Hepatic stellate cell (primary cell): Measurements from ENCODE around the gene MFSD11.
"Not testable (repeated sequence)": the region's sequence is repeated elsewhere in the genome, so short reads cannot be mapped to it uniquely, and the experiment has no call there.

Experiments
- DNase-seq: peaks from one replicate; pipeline ENCODE4 v3.0.0; 2011; ENCODE audit warnings: low spot score

The MFSD11 gene

GRCh38 chr17:76709077-76709950 is 28.6 kb upstream of the MFSD11 start:
- peak; percentile 97 for DNase-seq

DNA sequence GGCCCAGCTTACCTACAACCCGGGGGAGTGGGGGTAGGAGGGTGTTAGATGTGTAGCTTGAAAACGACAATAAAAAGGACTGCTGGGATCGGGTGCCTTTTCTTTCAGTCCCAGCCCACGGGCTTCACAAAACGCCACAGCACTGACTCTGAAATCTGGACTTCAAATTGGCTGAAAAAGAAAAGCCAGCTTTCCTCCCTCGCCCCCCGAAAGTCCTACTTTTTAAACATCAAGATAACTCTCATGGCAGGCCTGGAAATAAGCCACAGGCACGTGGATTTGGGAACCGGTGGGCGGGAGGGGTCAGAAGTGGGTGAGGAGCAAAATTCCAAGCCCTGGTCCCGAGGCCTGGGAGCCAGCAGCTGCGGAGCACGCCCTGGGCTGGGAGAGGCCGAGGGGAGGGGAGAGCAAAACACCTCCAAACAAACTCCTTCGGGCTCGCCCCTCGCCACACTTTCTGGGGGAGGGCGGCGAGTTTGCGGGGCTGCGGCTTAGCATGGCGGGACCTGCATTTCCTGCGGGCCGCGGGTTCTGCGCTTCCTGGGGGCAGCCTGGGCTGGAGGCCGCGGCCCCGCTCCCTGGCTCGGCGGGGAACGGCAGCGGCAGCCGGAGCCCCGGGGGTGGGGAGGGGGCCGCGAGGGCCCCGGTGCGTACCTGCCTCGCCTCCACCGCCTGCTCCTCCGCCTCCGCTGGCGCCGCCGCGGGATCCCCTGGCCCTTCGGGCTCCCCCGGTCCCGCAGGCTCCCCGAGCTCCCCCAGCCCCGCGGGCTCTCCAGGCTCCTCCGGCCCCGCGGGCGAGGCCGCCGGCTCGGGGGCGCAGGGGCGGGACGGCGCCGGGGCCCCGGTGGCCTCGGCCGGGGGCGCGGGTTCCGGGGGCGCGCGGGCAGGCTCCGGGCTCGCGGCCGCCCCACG is 27.7 kb upstream of the MFSD11 start:
- DNase-seq, result not testable (repeated sequence)

DNA sequence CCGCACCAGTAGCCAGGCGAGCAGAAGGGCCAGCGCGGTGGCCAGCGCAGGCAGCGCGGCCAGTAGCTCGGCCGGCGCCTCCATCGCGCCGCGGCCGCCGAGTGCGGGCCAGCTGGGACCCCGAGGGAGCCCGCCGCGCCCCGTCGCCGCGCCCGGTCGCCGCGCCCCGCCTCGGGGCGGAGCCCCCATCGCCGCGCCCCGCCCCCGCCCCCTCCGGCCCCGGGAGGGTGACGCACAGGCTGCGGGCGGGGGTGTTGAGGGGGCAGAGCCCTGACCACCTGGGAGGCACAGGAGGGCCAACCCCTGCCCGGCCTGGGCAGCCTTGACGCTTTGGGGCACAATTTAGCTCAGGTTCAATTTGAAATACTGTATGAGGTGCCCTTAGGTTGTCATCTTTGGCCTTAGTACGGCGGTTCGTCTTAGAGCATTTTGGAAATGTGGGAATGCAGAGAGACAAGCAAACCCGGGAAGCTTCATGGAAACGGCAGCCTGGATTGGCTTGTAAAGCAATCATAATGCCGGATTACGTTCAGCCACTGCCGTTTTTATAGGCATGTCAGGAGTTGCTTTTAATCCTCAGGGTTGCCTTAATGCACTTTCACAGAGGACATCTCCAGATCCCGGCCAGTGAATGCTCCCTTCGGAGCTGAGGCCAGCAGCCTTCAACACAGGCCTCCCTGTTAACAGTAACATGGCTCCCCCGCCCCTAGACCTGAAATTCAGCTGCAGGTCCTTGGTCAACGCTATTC is 26.9 kb upstream of the MFSD11 start, which contains the start of gene MXRA7:
TSS of gene MXRA7 (minus strand) at position 103 of the 749 bp plus-strand sequence. CDS start at position 84, 19 bp downstream.
- DNase-seq, result peak; percentile 83

- not testable (repeated sequence) for DNase-seq
These were observed 25.6 kb upstream of the MFSD11 start for GRCh38 chr17:76712321-76712720.

DNA sequence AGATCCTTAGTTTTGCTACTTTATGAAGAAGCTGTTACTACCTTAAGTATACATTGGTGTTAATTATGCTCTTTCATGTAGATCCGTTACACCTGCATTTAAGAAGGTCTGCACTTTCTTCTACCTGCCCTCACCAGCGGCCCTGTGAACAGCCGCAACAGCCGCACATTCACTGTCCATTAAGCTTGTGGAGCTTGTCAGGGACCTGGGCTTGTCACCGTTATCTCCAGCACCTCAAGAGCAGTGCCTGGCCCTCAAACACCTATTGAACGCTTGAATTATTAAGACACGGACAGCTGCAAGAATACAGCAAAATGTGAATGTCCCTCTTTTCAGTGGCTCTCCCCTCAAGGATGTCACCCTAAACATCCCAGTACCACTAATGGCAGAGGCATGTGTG is 24.2 kb upstream of the MFSD11 start:
- DNase-seq, result no peak

GRCh38 chr17:76714336-76714735 is 23.6 kb upstream of the MFSD11 start:
- no peak for DNase-seq

DNA sequence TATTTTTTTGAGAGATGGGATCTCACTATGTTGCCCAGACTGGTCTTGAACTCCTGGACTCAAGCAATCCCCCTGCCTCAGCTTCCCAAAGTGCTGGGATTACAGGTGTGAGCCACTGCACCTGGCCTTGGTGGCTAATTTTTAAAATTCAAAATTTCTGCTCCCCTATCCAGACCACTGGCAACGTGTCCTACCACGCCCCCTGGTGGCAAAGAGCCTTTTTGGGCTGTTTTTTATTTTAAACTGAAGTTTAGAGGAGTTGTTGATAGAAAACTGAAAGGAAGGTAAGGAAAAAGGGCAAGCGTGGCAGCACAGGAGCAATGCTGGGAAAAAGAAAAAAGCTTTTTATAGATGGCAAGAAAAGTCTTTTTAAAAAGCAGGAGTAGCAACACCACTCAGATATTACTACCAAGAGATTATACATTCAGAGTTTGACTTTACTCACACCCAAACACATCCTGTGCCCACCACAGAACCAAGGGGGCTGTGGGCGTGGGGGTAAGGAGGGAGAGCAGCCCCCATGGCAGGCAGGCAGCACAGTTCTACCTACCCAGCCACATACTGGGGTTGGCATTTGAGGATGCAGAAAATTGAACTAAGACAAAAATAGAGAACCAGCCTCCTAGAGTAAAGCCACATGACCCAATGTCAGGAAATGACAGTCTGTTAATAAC is 23.0 kb upstream of the MFSD11 start:
- peak; percentile 38 for DNase-seq

- no peak for DNase-seq
These were observed 22.5 kb upstream of the MFSD11 start for GRCh38 chr17:76715496-76715830.

- peak; percentile 86 for DNase-seq
These were observed 21.6 kb upstream of the MFSD11 start for GRCh38 chr17:76716146-76716838.

GRCh38 chr17:76716839-76717215 is 21.1 kb upstream of the MFSD11 start:
- DNase-seq, result peak; percentile 88

- DNase-seq, result no peak
These were observed 19.4 kb upstream of the MFSD11 start for GRCh38 chr17:76718516-76718915.

- DNase-seq, result no peak
These were observed 17.7 kb upstream of the MFSD11 start for GRCh38 chr17:76720211-76720610.

DNA sequence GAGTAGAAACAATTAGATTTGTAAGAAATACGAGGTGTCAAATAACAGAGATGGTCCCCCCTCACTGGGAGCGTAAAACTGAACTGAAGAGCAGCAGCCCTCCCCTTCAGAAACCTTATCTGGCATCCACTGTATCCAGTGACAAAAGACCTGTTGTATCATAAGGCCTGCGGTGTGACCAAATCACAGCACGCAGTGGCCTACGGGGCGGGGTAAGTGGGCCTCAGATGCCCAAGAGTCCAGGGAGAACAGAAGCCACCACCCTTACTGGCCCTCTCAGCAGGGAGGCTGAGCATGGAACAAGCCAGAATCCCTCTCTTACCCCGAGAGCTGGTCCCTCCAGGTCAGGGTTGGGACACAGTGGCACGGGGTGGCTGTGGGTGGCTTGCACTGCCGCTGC is 17.0 kb upstream of the MFSD11 start:
- DNase-seq, result no peak

- no peak for DNase-seq
These were observed 16.5 kb upstream of the MFSD11 start for GRCh38 chr17:76721463-76721862.

DNA sequence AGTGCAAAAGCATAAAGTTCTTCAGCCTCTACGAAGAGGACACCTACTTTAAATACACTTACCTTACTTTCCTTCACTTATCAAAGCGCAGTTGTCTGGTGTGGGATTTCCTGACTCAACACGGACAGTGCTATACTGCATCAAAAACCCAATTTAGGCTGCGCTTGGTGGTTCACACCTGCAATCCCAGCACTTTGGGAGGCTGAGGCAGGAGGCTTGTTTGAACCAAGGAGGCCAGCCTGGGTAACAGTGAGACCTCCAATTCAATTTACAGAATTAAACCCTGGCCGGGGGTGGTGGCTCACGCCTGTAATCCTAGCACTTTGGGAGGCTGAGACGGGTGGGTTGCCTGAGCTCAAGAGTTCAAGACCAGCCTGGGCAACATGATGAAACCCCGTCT is 15.6 kb upstream of the MFSD11 start:
- no peak for DNase-seq

GRCh38 chr17:76722977-76723376 is 14.9 kb upstream of the MFSD11 start:
- DNase-seq, result not testable (repeated sequence)

DNA sequence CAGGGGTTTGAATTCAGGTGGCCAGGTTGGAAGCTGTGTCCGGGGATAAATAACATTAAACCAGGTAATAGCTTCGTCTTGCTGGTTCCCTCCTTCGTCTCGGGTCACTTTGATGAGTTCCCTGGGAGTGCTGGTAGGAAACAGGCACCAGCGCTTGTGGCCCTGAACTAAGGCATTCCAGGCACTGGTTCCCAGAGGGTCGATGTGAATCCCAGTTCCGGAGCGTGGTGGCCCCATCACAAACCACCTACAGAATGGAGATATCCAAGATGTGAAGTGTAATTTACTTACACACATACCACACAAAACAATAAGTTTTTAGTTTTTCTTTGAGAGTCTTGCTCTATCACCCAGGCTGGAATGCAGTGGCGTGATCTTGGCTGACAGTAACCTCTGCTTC is 14.1 kb upstream of the MFSD11 start:
- DNase-seq, result no peak

DNA sequence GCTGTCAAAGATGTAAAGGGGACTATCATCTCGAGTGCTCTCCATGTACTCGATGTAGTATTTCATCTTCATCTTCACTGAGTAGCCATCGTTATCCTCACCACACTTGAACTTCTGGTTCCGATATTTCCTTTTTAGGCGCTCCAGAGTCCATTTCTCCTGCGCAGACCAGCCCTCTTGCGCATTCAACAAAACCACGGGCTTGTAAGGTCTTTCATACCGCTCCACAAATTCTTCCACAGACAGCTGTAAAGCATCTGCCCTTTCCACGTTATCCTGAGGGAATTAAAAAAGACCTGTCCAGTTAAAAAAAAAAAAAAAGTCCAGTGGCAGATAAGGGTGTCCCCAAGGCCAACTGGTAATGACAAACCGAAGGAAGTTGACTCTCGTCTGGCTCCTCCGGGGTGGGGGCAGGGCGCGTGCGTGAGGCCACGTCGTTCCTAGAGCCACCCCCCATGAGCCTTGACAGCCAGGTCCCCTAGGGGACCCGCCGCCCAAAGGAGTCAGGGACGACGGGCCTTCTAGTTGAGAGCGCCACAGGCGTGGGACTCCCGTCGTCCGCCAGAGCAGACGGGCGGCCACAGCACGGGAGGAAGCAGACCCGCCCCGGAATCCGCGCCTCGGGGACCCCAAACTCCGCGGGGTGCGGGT is 12.2 kb upstream of the MFSD11 start:
- DNase-seq, result peak; percentile 68

DNA sequence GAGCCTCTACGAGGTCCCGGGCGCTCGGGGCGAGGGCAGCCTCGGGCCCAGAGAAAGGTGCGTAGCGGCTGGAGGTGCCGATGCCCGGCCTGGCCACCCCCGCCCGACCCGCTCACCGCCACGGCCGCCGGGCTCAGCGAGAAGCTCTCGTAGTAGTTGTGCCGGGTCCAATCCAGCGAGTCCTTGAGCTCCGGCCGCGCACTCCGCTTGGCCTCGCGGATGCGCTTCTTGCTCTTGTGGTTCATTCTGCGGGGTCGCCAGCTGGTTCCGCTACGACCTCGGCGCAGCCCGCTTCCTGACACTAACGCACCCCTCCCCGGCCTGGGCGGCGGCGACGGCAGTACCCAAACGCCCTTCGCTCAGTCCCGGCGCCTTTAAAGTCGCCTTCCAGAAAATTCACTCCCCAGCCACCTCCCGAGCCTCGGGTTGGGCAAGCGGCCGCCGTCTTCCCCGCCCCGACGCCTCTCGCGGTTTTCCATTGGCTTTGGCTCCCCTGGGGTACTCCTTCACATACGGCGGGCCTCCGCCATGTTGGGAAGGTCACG is 11.6 kb upstream of the MFSD11 start, which contains the start of gene JMJD6:
TSS of gene JMJD6 (minus strand) at position 376 of the 545 bp plus-strand sequence. CDS start at position 245, 131 bp downstream.
- peak; percentile 96 for DNase-seq
